ENCODE measurements around the gene PNLIPRP3.
A peak's percentile ranks its signal among the peaks of the same experiment; 100 is the strongest.

The PNLIPRP3 gene

DNA sequence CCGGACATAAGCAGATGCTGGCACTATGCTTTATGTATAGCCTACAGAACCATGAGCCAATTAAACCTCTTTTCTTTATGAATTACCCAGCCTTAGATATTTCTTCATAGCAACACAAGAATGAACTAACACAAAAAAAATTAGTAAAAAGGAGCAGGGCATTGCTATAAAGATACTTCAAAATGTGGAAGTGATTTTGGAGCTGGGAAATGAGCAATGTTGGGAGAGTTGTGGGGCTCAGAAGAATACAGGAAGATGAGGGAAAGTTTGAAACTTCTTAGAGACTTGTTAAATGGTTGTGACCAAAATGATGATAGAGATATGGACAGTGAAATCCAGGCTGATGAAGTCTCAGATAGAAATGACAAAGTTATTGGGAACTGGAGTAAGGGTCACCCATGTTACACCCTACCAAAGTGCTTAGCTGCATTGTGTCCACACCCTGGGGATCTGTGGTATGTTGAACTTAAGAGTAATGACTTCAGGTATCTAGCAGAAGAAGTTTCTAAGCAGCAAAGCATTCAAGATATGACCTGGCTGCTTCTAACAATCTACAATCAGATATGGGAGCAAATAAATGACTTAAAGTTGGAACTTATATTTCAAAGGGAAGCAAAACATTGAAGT lies 24.2 kb downstream of the PNLIPRP3 start:
- no peak for DNase-seq

DNA sequence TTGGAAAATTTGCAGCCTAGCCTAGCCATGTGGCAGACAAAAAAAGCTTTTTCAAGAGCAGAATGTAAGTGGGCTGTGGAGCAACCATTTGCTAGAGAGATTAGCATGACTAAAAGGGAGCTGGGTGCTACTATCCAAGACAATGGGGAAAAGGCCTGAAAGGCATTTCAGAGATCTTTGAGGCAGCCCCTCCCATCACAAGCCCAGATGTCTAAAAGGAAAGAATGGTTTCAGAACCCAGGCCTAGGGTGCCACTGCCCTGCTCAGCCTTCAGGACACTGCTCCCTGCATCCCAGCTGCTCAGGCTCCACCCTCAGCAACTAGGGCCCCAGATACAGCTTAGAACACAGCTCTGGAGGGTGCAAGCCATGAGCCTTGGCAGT lies 24.7 kb downstream of the PNLIPRP3 start:
- no peak for DNase-seq

DNA sequence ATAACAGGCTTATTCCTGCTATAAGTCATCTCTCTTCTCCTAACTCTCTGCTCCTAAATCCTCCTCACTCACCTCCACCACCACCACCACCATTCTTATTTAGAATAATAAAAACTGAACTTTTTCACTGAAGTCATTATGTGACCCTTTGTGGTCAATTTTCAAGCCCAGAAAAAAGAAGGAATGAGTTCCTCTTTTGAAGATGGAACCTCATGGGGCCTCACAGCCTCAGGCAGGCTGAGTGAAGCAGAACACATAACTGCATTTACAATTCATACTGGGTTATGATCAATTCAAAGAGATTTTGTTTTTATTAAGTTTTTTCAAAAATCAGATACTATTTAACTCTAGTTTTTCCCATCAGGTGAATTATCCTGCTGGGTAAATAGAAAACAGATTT lies 29.8 kb downstream of the PNLIPRP3 start:
- no peak for DNase-seq

DNA sequence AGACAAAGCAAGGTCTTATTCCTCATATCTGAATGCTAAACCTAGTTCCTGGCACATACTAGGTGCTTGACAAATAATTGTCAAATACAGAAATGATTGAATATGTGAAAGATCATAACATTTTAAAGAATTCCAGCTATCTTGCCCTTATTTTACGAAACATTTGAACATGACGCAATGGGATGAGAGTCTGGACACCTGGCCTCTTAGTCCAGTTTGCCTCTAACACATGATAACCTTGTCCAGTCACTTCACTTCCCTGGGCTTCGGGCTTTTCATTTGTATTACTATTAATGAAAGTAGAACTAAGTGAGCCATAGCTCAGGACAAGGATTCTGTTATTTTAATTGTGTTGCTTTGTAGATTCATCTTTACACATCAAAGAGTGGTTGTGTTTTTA lies 32.6 kb downstream of the PNLIPRP3 start:
- DNase-seq: no peak

DNA sequence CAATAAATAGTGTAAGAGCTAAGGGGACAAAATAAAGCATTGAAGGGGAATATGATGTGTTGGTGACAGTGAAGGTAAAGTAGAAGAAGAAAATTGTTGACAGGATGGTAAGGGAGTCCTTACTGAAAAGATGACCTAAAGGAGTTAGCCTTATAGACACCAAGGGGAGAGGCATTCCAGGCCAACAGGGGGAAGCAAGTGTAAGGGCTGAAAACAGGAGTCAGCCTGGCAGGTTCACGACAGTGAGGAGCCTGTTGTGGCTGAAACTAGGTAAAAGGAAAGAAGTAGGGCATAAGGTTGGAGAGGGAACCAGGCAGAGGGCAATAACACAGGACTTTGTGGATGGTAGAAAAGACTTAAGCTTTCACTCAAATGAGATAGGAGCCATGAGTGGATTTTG lies 34.0 kb downstream of the PNLIPRP3 start:
- DNase-seq: no peak

DNA sequence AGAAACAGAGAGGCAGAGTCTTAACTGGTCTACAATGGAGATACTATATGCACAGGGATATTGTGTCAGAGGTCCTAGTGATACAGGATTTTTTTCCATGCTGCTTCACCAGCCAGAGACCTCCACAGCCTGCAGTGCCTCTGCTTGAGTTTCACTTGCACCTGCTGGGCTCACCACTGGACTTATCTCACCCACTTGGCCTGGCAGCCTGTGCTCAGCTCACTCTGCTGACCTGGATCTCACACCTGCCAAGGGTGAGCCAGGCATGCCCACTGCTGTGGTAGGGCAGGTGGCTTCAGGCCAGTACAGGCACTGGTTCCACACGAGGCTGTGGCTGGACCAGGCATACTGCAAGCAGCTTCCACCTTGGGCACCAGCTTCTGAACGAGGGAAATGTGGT lies 36.6 kb downstream of the PNLIPRP3 start:
- no peak for DNase-seq

DNA sequence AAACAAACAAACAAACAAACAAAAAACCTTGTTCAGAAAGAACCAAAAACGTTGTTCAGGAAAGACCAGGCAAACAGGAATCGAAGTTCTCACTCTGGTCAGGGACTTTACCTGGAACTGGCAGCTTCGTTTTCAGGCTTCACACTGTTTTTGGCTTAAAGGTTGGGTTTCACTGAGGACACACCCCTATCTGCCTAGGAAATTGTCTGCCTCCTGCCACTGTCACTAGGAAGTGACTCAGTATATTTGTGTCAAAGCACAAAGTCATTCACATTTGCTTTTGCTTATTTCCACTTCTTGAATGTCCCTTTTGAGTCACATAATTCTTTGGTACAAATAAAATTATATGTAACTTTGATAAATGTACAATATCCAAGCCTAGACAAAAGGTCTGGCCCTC lies 37.9 kb downstream of the PNLIPRP3 start:
- no peak for DNase-seq

DNA sequence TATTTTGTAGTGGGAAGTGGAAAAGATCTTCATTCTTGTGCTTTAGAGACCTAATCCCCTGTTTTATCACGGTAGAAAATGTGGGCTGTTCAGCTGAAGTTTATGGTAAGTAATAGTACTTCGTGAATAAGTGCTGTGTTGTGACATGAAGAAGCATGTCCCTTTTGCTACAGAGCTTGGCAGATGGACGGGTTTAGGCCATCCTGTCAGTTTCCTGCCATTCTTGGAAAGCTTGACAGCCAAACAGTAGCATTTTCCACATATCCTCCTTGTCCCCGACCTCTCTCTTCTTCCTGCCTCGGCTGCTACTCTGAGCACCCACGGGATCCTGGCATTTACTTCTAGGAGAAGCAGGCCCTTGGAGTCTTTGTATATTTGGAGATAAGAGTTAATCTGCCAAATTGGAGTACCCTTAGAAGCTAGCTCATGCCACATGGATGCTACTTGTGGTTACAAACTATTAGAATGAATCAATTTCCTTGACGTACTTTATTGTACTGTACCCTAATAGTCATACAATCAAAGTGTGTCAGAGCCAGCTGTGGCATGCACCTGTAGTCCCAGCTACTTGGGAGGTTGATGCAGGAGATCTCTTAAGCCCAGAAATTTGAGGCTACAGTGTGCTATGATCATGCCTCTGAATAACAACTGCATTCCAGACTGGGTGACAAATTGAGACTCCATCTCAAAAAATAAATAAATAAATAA lies 39.2 kb downstream of the PNLIPRP3 start:
- no peak for DNase-seq

DNA sequence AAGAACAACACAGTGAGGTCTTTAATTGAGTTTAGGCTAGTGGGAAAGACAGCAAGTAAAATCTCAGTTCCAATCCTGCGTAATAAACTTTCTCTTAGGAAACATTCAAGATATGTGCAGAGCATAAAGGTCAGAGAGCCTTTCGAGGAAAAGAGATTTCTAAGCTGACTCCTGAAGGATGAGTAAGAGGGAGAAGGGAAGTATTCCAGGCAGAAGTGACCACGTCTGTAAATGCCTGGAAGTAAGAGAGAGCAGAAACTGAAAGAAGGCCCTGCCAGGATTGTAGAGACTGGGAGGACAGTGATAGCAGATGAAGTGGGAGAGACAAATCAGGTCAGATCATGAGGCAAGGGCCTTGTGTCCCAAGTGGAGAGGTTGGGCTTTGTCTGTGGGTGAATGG lies 41.8 kb downstream of the PNLIPRP3 start:
- peak; percentile 7 for DNase-seq

DNA sequence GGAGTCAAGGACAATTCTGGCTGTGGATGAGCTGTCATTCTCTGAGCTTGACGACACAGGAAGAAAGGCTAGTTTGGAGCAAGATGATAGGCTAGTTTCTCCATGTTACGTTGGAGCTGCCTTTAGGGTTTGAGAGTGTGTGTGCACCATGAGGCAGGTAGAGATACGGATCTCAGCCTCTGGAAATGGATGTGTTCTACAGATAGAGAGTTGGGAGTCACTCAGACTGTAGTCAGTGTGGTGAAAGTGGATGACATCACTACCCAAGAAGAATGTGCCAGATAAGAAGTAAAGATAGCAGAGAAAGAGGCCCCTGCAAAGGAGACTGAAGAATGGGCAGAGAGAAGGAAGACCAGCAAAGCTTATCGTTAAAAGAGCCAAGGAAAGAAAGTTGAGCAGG lies 42.4 kb downstream of the PNLIPRP3 start:
- no peak for DNase-seq

DNA sequence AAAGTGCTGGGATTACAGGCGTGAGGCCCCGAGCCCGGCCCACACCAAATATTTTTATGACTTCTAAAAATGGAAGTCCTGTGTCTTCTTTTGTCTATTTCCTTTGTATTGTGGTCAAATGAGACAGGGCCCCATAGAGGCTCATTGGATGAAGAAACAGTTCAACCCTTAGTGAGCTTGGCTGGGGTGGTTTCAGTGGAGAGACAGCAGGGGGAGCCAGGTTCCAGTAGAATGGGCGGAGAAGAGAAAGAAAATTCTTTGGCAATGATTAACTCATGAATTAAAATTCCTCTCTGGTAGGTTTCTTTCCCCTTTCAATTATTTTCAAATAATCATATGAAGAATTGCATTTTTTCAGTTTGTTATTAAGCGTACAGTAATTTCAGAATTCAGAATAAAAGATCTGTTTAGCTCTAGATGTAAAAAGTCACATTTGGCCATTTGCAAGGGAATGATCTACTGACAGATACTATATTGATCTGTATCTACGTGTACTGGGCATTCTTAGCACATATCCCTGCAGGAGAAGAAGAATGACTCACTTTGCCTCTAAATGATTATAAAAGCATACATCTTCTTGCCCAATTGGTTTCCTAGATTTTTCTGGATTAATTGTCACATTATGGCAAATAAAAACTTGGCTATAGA lies 43.2 kb downstream of the PNLIPRP3 start:
- peak; percentile 17 for DNase-seq

DNA sequence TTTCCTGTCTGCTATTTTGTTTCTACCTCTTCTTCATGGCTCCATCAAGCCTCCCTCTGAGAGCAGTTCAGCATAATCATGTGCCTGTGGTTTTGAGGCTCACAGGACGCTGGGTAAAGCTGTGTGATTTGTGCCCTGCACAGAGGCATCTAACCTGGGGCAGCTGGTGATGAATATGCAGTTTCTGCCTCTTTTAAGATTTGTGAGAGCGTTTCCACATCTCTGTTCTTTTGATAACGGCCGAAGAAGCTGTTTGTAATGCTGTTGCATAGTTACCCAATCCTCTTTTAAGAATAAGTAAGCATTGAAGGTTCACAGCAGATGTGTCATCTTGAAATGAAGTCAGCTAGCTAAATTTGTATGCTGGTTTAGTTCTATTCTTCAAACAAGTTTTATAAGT lies 45.2 kb downstream of the PNLIPRP3 start:
- no peak for DNase-seq

DNA sequence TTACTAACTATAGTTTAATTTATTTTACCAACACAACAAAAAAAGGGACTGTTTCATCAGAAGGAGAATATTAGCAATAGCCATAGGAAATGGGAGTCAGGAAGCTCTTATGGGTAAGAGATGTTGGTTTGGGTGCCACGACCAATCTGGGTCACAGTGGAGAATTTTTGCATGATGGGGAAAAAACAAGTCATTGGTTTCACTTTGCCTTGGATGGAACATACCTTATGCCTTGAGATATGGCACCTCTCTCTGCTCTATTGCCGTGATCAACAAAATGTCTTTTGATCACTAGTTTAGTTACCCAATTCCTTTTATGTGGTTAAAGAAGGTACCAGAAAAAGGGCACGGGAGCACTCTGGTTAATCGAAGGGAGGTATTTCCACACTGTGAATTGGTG lies 48.2 kb downstream of the PNLIPRP3 start:
- DNase-seq: no peak

DNA sequence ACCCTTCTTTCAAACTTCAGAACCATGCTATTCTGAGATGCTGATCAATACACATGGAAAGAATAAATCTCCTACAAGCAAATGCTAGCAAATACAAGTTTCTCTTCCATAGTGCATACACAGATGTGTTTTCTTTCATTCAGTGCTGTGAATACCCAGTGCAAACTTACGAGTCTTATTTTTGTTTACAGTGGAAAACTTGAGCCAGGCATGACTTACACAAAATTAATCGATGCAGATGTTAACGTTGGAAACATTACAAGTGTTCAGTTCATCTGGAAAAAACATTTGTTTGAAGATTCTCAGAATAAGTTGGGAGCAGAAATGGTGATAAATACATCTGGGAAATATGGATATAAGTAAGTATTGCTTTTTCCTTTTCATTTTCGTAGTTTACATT lies 48.8 kb downstream of the PNLIPRP3 start:
- no peak for DNase-seq

DNA sequence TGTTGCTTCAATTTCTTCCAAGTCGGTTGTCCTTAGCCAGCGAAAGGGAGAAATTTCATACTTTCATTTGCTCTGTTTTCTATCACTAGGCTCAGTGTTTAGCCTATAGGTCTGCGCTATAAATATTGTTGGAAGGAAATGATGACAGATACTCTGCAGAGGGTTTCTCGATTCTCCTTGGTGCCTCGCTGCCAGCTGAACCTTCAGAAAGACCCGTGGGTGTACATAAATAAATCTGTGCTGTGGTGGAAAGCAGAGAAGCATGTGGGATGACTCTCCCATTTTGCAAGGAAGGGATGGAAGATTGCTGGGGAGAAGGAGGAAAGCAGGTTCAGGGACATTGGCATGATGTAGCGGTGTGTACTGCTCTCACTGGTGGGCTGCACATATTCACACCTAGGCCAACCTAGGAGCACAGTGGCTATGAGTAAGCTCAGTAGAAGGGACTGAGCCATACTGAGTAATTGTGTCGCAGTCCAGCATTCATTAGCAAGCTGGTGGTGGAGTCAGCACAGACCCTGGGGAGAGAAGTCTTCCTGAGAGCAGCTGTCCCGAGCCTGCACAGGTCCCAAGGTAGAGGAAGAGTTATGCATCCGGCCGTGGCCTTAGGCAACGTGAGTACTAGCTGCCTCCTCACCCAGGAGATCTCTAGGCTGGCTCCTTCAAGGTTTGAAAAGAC lies 50.5 kb downstream of the PNLIPRP3 start:
- DNase-seq: no peak

DNA sequence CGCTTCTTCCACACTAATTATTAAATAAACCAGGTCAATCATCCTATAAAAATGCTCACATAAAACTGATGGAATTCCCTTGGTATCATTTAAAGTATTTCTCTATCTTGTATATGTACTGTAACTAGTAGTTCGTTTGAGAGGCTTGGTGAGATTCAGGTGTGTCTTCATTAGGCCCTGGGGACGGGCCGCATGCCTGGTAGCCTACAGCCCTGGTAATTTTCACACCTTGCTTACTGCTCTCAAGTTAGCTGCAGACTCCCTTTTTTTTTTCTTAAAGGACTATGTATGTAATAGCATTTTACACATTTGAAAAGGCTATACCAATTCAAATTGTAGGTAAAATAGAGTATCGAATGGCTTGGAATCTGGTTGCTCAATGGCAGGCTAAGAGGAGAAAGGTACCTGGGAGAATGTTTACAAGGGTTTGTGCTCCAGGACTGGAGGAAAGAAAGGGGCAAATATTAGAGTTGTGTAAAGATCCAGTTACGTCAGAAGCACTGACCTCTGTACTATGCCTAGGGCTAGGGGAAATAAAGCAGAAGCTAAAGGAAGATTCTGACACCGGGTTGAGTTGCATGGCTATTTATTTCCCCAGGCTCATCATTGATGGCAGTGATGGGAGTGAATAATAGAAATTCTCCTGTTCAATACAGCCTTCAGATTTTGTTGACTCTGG lies 59.3 kb downstream of the PNLIPRP3 start:
- DNase-seq: no peak

DNA sequence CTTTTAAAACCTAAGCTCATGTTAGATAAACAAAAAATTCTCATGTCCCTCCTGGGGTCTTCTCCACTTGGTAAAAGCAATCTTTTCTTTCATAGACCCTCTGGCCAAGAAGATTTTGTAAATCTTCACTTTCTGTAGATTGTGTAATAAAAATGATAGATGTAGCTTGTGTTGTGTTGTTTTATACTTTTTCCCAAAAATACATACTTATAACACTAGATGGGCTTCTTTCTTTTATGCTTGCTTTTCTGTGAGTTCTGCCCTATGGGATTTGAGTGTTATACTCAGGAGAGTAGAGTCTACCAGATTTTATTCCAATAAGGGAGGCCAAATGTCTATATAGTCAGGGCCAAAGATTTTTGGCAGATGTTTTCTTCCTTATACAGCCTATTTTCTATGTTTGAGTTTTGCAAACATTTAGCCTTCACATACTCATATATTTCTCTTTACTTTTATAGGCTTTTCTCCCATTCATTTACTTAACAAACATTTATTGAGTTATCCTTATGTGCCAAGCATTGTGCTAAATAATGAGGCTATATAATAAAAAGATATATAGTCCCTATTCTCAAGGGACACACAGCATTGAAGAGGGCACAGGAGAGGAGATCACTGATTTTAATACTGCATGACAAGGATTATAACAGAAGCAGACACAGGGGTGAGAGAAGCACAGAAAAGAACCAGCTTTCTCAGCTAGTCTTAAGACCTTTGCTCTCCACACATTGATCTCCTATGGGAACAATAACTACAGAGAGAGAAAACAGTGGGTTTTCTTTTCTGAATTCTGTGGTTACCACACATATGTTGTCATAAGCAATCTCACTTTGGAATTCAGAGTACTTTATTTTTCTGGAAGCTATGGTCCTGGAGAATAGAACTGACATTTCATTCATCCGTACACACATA lies 60.1 kb downstream of the PNLIPRP3 start:
- no peak for DNase-seq

DNA sequence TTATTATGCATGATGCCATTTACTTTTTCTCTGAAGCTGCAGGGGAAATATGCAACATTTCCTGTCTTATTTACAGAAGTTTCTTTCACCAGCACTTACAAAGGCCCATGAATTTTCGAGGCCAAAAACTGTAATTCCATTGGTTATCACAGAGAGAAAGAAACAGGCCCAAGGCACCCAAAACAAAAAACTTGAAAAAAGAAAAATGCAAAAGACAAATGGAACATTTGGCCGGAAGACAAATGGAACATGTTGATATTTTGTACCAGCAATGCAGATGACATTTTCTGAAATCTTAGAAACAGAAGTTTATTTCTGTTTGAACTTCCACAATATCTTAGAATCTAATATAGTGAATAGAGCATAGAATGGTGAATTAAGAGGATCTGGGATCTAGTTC lies 61.8 kb downstream of the PNLIPRP3 start:
- no peak for DNase-seq

DNA sequence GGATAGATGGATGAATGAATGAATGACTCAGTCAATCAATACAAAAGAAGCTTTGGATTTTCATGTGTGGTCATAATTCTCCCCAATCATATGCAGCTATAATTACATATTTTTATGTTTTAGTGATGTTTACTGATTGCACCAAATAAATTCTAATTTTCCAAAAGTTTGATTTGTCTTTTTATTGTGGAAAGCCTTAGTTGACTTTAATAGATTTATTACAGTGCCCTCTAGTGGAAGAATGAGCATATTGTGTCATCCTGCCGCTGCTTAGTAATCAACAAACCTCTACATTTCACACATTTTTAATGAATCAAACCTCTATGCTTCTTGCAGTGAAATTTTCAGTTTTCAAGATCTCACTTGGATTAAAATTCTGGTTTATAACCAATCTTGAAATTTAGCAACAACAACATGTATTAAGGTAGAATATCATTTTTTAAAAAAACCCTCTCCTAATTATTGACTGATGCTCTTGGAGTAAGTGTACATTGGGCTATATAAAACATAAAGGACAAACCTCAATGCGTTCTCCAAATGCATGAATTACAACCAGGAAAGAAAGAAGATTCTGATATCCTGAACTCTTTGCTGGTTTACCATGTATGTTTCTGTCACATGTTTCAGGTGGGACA lies 62.5 kb downstream of the PNLIPRP3 start:
- DNase-seq: peak; percentile 17

DNA sequence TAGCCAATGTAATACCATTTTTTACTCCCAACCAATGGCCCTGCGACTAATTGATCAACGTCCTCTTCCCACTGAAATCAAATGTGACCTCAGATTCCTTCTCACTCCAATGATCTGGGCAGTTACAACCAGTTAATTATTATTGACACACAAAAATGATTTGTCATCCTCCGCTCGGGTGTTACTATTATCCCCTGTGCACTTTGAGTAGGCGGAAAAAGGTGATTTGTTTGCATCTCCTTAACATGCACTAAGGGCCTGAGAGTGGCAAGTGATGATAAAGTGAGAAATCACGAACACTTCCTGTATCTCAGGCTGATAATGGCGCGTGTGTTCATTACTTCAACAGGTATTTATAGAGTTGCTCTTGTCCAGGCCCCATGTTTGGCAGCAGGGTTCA lies 77.1 kb downstream of the PNLIPRP3 start:
- no peak for DNase-seq

DNA sequence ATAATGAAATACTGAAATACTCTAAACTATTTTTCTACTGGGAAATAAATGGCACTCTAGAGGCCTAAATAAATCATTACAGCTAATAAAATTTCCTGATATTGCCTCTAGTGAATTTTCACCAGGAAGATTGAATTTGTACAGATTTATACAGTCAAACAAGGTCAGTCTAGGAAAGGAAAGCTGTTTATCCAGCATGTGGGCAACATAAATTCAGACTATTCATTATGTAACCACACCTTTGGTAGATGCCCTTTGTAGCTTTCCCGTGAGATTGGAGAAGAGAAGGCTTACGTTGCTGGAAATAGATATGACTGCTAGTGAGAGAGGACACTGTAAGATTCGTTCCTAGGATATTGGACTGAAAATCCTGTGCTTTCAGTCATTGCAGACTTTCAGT lies 82.9 kb downstream of the PNLIPRP3 start:
- no peak for DNase-seq

DNA sequence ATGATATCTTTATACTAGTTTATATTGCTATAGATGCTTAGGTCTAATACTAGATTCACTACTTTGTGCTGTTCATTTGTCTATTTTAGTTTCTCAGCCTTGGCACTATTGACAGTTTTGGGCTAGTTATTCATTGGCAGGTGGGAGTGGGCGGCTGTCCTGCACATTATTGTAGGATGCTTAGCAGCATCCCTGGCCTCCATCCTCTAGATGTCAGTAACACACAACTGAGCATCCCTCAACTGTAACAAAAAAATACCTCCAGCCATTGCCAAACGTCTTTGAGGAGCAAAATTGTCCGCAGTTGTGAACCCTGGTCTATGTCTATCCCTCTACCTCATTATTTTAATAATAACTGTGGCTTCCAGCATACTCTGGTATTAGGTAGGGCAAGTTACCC lies 83.7 kb downstream of the PNLIPRP3 start:
- DNase-seq: no peak
